Fibroblast of lung (primary cell): Measurements from ENCODE around the gene DEDD2. TPM values are rescaled to one million over a fixed set of nuclear protein-coding genes. Genes with fewer than 3 reads are reported as not detected.
"Not testable (repeated sequence)": the region's sequence is repeated elsewhere in the genome, so short reads cannot be mapped to it uniquely, and the experiment has no call there.

Source experiments
- DNase-seq, 2 donors: peaks; one replicate each; pipeline versions ENCODE4 v3.0.0 to v3.0.0-alpha.2; 2010; ENCODE audit warnings: low read depth in 2 of 2
- H2AFZ ChIP-seq: 2 replicates; pipeline ENCODE4 v1.5.1; 2012; ENCODE audit warnings: low read length, control low read depth, inconsistent platforms
- H3K27ac ChIP-seq: 2 replicates; pipeline ENCODE4 v1.5.1; 2011; ENCODE audit warnings: low read length, control low read depth; ENCODE audit not compliant: insufficient read depth
- H3K27me3 ChIP-seq: 2 replicates; pipeline ENCODE4 v1.5.1; 2011; ENCODE audit warnings: mild to moderate bottlenecking, low read length; ENCODE audit not compliant: control insufficient read depth, insufficient read depth
- H3K36me3 ChIP-seq: 2 replicates; pipeline ENCODE4 v1.5.1; 2011; ENCODE audit warnings: low read length; ENCODE audit not compliant: control insufficient read depth, insufficient read depth
- H3K4me1 ChIP-seq: 2 replicates; pipeline ENCODE4 v1.5.1; 2011; ENCODE audit warnings: low read length; ENCODE audit not compliant: control insufficient read depth, insufficient read depth; ENCODE audit errors: extremely low read depth
- H3K4me2 ChIP-seq: 2 replicates; pipeline ENCODE4 v1.5.1; 2011; ENCODE audit warnings: low read length, control low read depth; ENCODE audit not compliant: insufficient read depth; ENCODE audit errors: extremely low read depth
- H3K4me3 ChIP-seq, 4 experiments: fragments of 200-600 bp in 1 of 4; sonication (generic) in 1 of 4; replicated peaks in 1 of 4; 2 replicates each; pipeline ENCODE4 v1.5.1; 2011 to 2016; ENCODE audit warnings: low read length in 4 of 4, low read depth in 3 of 4, mild to moderate bottlenecking in 3 of 4, control low read depth in 2 of 4, inconsistent platforms in 1 of 4, mixed read lengths in 1 of 4; ENCODE audit not compliant: insufficient read depth in 1 of 4; ENCODE audit errors: control extremely low read depth in 1 of 4
- H3K79me2 ChIP-seq: 2 replicates; pipeline ENCODE4 v1.5.1; 2012; ENCODE audit warnings: mild to moderate bottlenecking, low read length, inconsistent platforms; ENCODE audit not compliant: control insufficient read depth, insufficient read depth
- H3K9ac ChIP-seq: 2 replicates; pipeline ENCODE4 v1.5.1; 2011; ENCODE audit warnings: mild to moderate bottlenecking, low read length, control low read depth; ENCODE audit not compliant: insufficient read depth
- H3K9me3 ChIP-seq: 2 replicates; pipeline ENCODE4 v1.5.1; 2012; ENCODE audit warnings: low read depth, low read length; ENCODE audit not compliant: control insufficient read depth, insufficient read depth
- H4K20me1 ChIP-seq: 2 replicates; pipeline ENCODE4 v1.5.1; 2011; ENCODE audit warnings: low read length; ENCODE audit not compliant: control insufficient read depth, insufficient read depth; ENCODE audit errors: extremely low read depth
- CTCF ChIP-seq, 2 donors: IDR thresholded peaks in 1 of 2; conservative IDR thresholded peaks in 1 of 2; 1 replicate in 1 of 2; 2 replicates in 1 of 2; pipeline ENCODE4 v1.5.1; 2011 to 2012; ENCODE audit warnings: low read length in 2 of 2, control low read depth in 1 of 2, inconsistent platforms in 1 of 2, low read depth in 1 of 2, mild to moderate bottlenecking in 1 of 2
- EZH2 ChIP-seq: IDR thresholded peaks from 2 replicates; pipeline ENCODE4 v1.5.1; 2012; ENCODE audit warnings: low read length, control low read depth, mild to moderate bottlenecking; ENCODE audit errors: missing control alignments
- polyA plus RNA-seq, 2 donors: library from polyadenylated mRNA; depleted of rRNA in 1 of 2; stranded (reverse) in 1 of 2; unstranded in 1 of 2; fragments of >200 nt; gene quantifications; 2 replicates each; pipeline ENCODE4 v1.2.1, GENCODE V29; 2011 to 2012; ENCODE audit warnings: missing spikeins in 1 of 2
- total RNA-seq: library from RNA; depleted of rRNA; stranded (reverse); fragments of >200 nt; gene quantifications from 2 replicates; pipeline ENCODE4 v1.2.1, GENCODE V29; 2014

Gene DEDD2
- total and polyA plus RNA-seq, 2 donors (not counting 1 experiment from before 2014, with no cell fraction given): 10.0 to 17.8 TPM

- no peaks in the 10 kb centered on the region for H3K79me2 ChIP-seq
- no peak for TF ChIP-seq CTCF (conservative IDR thresholded peaks at IDR 0.05 in 1 of 2, IDR thresholded peaks at IDR 0.05 in 1 of 2; ENCODE audit: low read depth in 1 of 2, low read length in 2 of 2)
- no peak for TF ChIP-seq EZH2
- H3K27ac ChIP-seq: no peak overlapping the region
- no peaks in the 10 kb centered on the region for H3K36me3 ChIP-seq
- no peak overlapping the region for H3K4me2 ChIP-seq
- H2AFZ ChIP-seq: no peak overlapping the region
- no peaks in the 10 kb centered on the region for H3K9me3 ChIP-seq
- H3K9ac ChIP-seq: no peak overlapping the region
- H3K27me3 ChIP-seq: no peaks in the 10 kb centered on the region
- no peak overlapping the region for H3K4me3 ChIP-seq
- no peaks in the 10 kb centered on the region for H3K4me1 ChIP-seq
- DNase-seq: no peak
- no peaks in the 10 kb centered on the region for H4K20me1 ChIP-seq
These were observed 44.3 kb upstream of the DEDD2 start for GRCh38 chr19:42261763-42262162.

GRCh38 chr19:42257842-42258241 lies 40.4 kb upstream of the DEDD2 start:
- not testable (repeated sequence) for H2AFZ ChIP-seq, H3K36me3 ChIP-seq, H4K20me1 ChIP-seq, H3K9me3 ChIP-seq, DNase-seq, H3K9ac ChIP-seq, H3K4me2 ChIP-seq, H3K4me1 ChIP-seq, H3K27me3 ChIP-seq, H3K27ac ChIP-seq, H3K4me3 ChIP-seq
- H3K79me2 ChIP-seq: peaks cover 17% of the 10 kb centered on the region

GRCh38 chr19:42255766-42256745 lies 38.6 kb upstream of the DEDD2 start:
- peak overlapping the region; percentile 89 for H3K4me2 ChIP-seq
- DNase-seq: peak; percentile 39 to 45

More at GRCh38 chr19:42255766-42256745, 38.6 kb upstream of the DEDD2 start:
- H3K9me3 ChIP-seq: no peaks in the 10 kb centered on the region
- no peaks in the 10 kb centered on the region for H3K27me3 ChIP-seq
- H3K79me2 ChIP-seq: peaks cover 34% of the 10 kb centered on the region
- TF ChIP-seq CTCF (conservative IDR thresholded peaks at IDR 0.05 in 1 of 2, IDR thresholded peaks at IDR 0.05 in 1 of 2; ENCODE audit: low read depth in 1 of 2, low read length in 2 of 2) (no peak), EZH2 (no peak)
- H3K9ac ChIP-seq: peak overlapping the region; percentile 74
- H3K4me3 ChIP-seq: peak overlapping the region; percentile 52 to 79 (median 70)
- no peaks in the 10 kb centered on the region for H3K36me3 ChIP-seq
- H4K20me1 ChIP-seq: no peaks in the 10 kb centered on the region
- H3K4me1 ChIP-seq: peaks cover 13% of the 10 kb centered on the region
- H3K27ac ChIP-seq: peak overlapping the region; percentile 84
- peak overlapping the region; percentile 65 for H2AFZ ChIP-seq
